HG03469 (cell line): ENCODE data around the gene XPC.

ENCODE experiments used
- ATAC-seq: cut with Tn5 transposase; IDR thresholded peaks from one replicate; pipeline ENCODE4 v1.9.1; 2021; ENCODE audit warnings: mild to moderate bottlenecking, moderate library complexity, moderate number of reproducible peaks; ENCODE audit not compliant: unreplicated experiment

Gene XPC

GRCh38 chr3:14150078-14150477 lies 28.3 kb downstream of the XPC start:
- ATAC-seq, result no peak

GRCh38 chr3:14148041-14148985 lies 30.1 kb downstream of the XPC start:
- ATAC-seq, result no peak

GRCh38 chr3:14147617-14148016 lies 30.8 kb downstream of the XPC start:
- ATAC-seq, result no peak

- ATAC-seq, result no peak
Measured at GRCh38 chr3:14147066-14147435, 31.4 kb downstream of the XPC start.

- no peak for ATAC-seq
Measured at GRCh38 chr3:14146381-14147065, 31.9 kb downstream of the XPC start.

GRCh38 chr3:14145670-14146380 lies 32.6 kb downstream of the XPC start:
- no peak for ATAC-seq

- no peak for ATAC-seq
Measured at GRCh38 chr3:14145236-14145635, 33.2 kb downstream of the XPC start.

- peak; percentile 87 for ATAC-seq
Measured at GRCh38 chr3:14144423-14145075, 33.9 kb downstream of the XPC start.

- no peak for ATAC-seq
Measured at GRCh38 chr3:14143271-14144225, 34.9 kb downstream of the XPC start.

GRCh38 chr3:14142567-14143270 lies 35.7 kb downstream of the XPC start:
- ATAC-seq, result no peak

- no peak for ATAC-seq
Measured at GRCh38 chr3:14141602-14142341, 36.6 kb downstream of the XPC start.

GRCh38 chr3:14141144-14141543 lies 37.3 kb downstream of the XPC start:
- ATAC-seq, result no peak

- ATAC-seq, result no peak
Measured at GRCh38 chr3:14140668-14141067, 37.7 kb downstream of the XPC start.

GRCh38 chr3:14139771-14140170 lies 38.6 kb downstream of the XPC start:
- no peak for ATAC-seq

GRCh38 chr3:14138878-14139655 lies 39.3 kb downstream of the XPC start:
- no peak for ATAC-seq

- no peak for ATAC-seq
Measured at GRCh38 chr3:14138109-14138877, 40.1 kb downstream of the XPC start.

- ATAC-seq, result no peak
Measured at GRCh38 chr3:14137445-14137844, 41.0 kb downstream of the XPC start.
